ENCODE measurements around the gene ASXL1. TPM values are rescaled to one million over a fixed set of nuclear protein-coding genes. Genes with fewer than 3 reads are reported as not detected.

ASXL1 gene
- total and polyA plus RNA-seq, 8 donors = 9.0 to 185 (median 61.7) TPM

- intact Hi-C loops (cut with DNase I; ENCODE audit: low total_unique reads) = no loop called here
- DNase-seq = peak; percentile 68 to 92
- Histone ChIP-seq H3K27ac (peak overlapping the region in 2 of 5 donors; percentile 47 to 57), H3K9me3 (no peaks in the 10 kb centered on the region), H3K4me3 (peak overlapping the region; percentile 47 to 56 (median 50)), H3K4me1 (peaks cover 25 to 49% (median 33%) of the 10 kb centered on the region in 4 donors), H3K36me3 (peaks cover 21 to 66% (median 46%) of the 10 kb centered on the region in 4 donors), H3K27me3 (no peaks in the 10 kb centered on the region)
- TF ChIP-seq CTCF (IDR thresholded peaks at IDR 0.05) (no peak), POLR2A (IDR thresholded peaks at IDR 0.05) (no peak), EP300 (IDR thresholded peaks at IDR 0.05) (no peak), POLR2AphosphoS5 (IDR thresholded peaks at IDR 0.05) (no peak)
- 8 to 22% (median 18%) methylated on average over 3 to 29 of the region's 29 CpGs for WGBS, 5 donors
Measured at GRCh38 chr20:32457479-32457986, 99.4 kb downstream of the ASXL1 start.

GRCh38 chr20:32458061-32458836, 100.1 kb downstream of the ASXL1 start:
- 75 to 85% (median 80%) methylated on average over 8 to 10 of the region's 10 CpGs for WGBS, 5 donors
- no peaks in the 10 kb centered on the region for H3K27me3 ChIP-seq
- intact Hi-C loops (cut with DNase I; ENCODE audit: low total_unique reads) = no loop called here
- peaks cover 15 to 58% (median 39%) of the 10 kb centered on the region in 4 donors for H3K36me3 ChIP-seq
- peak overlapping the region in 2 of 4 donors; percentile 54 to 56 for H3K4me3 ChIP-seq
- no peaks in the 10 kb centered on the region for H3K9me3 ChIP-seq
- no peak for TF ChIP-seq CTCF (IDR thresholded peaks at IDR 0.05)
- no peak for TF ChIP-seq POLR2AphosphoS5 (IDR thresholded peaks at IDR 0.05)
- no peak for TF ChIP-seq EP300 (IDR thresholded peaks at IDR 0.05)
- TF ChIP-seq POLR2A (IDR thresholded peaks at IDR 0.05) = no peak
- no peak for DNase-seq
- peak overlapping the region in 1 of 5 donors; percentile 57 for H3K27ac ChIP-seq
- H3K4me1 ChIP-seq = peaks cover 30 to 56% (median 40%) of the 10 kb centered on the region in 4 donors

GRCh38 chr20:32458837-32459220, 100.7 kb downstream of the ASXL1 start:
- Histone ChIP-seq H3K27ac (peak overlapping the region in 1 of 5 donors; percentile 20), H3K36me3 (peaks cover 9 to 53% (median 33%) of the 10 kb centered on the region in 4 donors), H3K27me3 (no peaks in the 10 kb centered on the region), H3K9me3 (no peaks in the 10 kb centered on the region), H3K4me1 (peaks cover 36 to 62% (median 46%) of the 10 kb centered on the region in 4 donors), H3K4me3 (no peak overlapping the region)
- intact Hi-C loops (cut with DNase I; ENCODE audit: low total_unique reads) = no loop called here
- no peak for DNase-seq
- TF ChIP-seq CTCF (IDR thresholded peaks at IDR 0.05) (no peak), EP300 (IDR thresholded peaks at IDR 0.05) (no peak), POLR2AphosphoS5 (IDR thresholded peaks at IDR 0.05) (no peak), POLR2A (IDR thresholded peaks at IDR 0.05) (no peak)
- 70 to 75% (median 73%) methylated on average over 11 to 12 of the region's 12 CpGs for whole genome bisulfite sequencing, 5 donors

GRCh38 chr20:32460231-32460630, 102.1 kb downstream of the ASXL1 start:
- H3K4me3 ChIP-seq = no peak overlapping the region
- H3K27me3 ChIP-seq = no peaks in the 10 kb centered on the region
- peaks cover 49 to 73% (median 60%) of the 10 kb centered on the region in 4 donors for H3K4me1 ChIP-seq
- DNase-seq = no peak
- H3K36me3 ChIP-seq = peaks cover 7 to 39% (median 19%) of the 10 kb centered on the region in 4 donors
- H3K27ac ChIP-seq = no peak overlapping the region
- intact Hi-C loops (cut with DNase I; ENCODE audit: low total_unique reads) = no loop called here
- no peak for TF ChIP-seq POLR2A (IDR thresholded peaks at IDR 0.05)
- no peak for TF ChIP-seq POLR2AphosphoS5 (IDR thresholded peaks at IDR 0.05)
- no peak for TF ChIP-seq EP300 (IDR thresholded peaks at IDR 0.05)
- TF ChIP-seq CTCF (IDR thresholded peaks at IDR 0.05) = no peak
- H3K9me3 ChIP-seq = no peaks in the 10 kb centered on the region
- WGBS, 5 donors = 86 to 93% (median 89%) methylated on average over 14 to 15 of the region's 15 CpGs

All from stomach (tissue), 9 donors.